GM12875 (cell line): ENCODE data around the gene AZIN2.
"Not testable (repeated sequence)": the region's sequence is repeated elsewhere in the genome, so short reads cannot be mapped to it uniquely, and the experiment has no call there.

Experiments
- H3K4me3 ChIP-seq: one replicate; pipeline ENCODE4 v1.5.1; 2011; ENCODE audit warnings: low read depth, low read length, control low read depth
- CTCF ChIP-seq: IDR thresholded peaks from 2 replicates; pipeline ENCODE4 v1.5.1; 2011; ENCODE audit warnings: low read depth, mild to moderate bottlenecking, control low read depth, inconsistent platforms, low read length, moderate library complexity, borderline replicate concordance; ENCODE audit not compliant: insufficient read depth

AZIN2 gene

GRCh38 chr1:33128781-33129180 is 47.8 kb downstream of the AZIN2 start:
- no peak for TF ChIP-seq CTCF
- no peak overlapping the region for H3K4me3 ChIP-seq

GRCh38 chr1:33130297-33130696 is 49.3 kb downstream of the AZIN2 start:
- TF ChIP-seq CTCF: no peak
- H3K4me3 ChIP-seq: no peak overlapping the region

- H3K4me3 ChIP-seq: no peak overlapping the region
- TF ChIP-seq CTCF: no peak
These were observed 50.2 kb downstream of the AZIN2 start for GRCh38 chr1:33131191-33131590.

- no peak for TF ChIP-seq CTCF
- H3K4me3 ChIP-seq: no peak overlapping the region
These were observed 51.6 kb downstream of the AZIN2 start for GRCh38 chr1:33132549-33132948.

- no peak for TF ChIP-seq CTCF
- H3K4me3 ChIP-seq: no peak overlapping the region
These were observed 52.6 kb downstream of the AZIN2 start for GRCh38 chr1:33133478-33134105.

GRCh38 chr1:33136041-33136440 is 55.1 kb downstream of the AZIN2 start:
- not testable (repeated sequence) for H3K4me3 ChIP-seq

GRCh38 chr1:33137800-33138199 is 56.8 kb downstream of the AZIN2 start:
- H3K4me3 ChIP-seq: no peak overlapping the region
- TF ChIP-seq CTCF: peak; percentile 79
